Heart left ventricle (tissue), 16 donors: ENCODE results near the gene TMEM234. TPM values are rescaled to one million over a fixed set of nuclear protein-coding genes. Genes with fewer than 3 reads are reported as not detected.
A peak's percentile ranks its signal among the peaks of the same experiment; 100 is the strongest.

Source experiments
- ATAC-seq, 4 donors: fragments of 200-7000 bp; cut with Tn5 transposase; one replicate each; pipeline ENCODE4 v1.9.1; 2020 to 2022; ENCODE audit warnings: moderate library complexity in 4 of 4, mild to moderate bottlenecking in 3 of 4, moderate number of reproducible peaks in 1 of 4
- DNase-seq, 5 donors: peaks; one replicate each; pipeline ENCODE4 v3.0.0-alpha.2; 2020
- H3K27ac ChIP-seq, 12 donors: fragments of 200-600 bp; sonication (generic) in 4 of 12; one replicate each; pipeline versions ENCODE4 v1.5.0 to v1.8.0; 2016 to 2022; ENCODE audit warnings: mild to moderate bottlenecking in 2 of 12
- H3K27me3 ChIP-seq, 9 donors: fragments of 200-600 bp; sonication (generic) in 2 of 9; one replicate each; pipeline versions ENCODE4 v1.5.1 to v1.8.0; 2016 to 2022; ENCODE audit warnings: mild to moderate bottlenecking in 3 of 9
- H3K36me3 ChIP-seq, 9 donors: fragments of 200-600 bp; sonication (generic) in 2 of 9; one replicate each; pipeline versions ENCODE4 v1.5.0 to v1.8.0; 2018 to 2022; ENCODE audit warnings: mild to moderate bottlenecking in 2 of 9
- H3K4me1 ChIP-seq, 12 donors: fragments of 200-600 bp; sonication (generic) in 4 of 12; one replicate each; pipeline versions ENCODE4 v1.5.0 to v1.8.0; 2016 to 2022; ENCODE audit warnings: mild to moderate bottlenecking in 3 of 12
- H3K4me3 ChIP-seq, 12 donors: fragments of 200-600 bp; sonication (generic) in 4 of 12; one replicate each; pipeline versions ENCODE4 v1.5.0 to v1.8.0; 2017 to 2022; ENCODE audit warnings: mild to moderate bottlenecking in 9 of 12, moderate library complexity in 4 of 12
- H3K9me3 ChIP-seq, 12 donors: fragments of 200-600 bp; sonication (generic) in 4 of 12; one replicate each; pipeline versions ENCODE4 v1.5.0 to v1.8.0; 2016 to 2022; ENCODE audit warnings: mild to moderate bottlenecking in 1 of 12
- POLR2A ChIP-seq, 2 donors: fragments of 450-650 bp; IDR thresholded peaks; one replicate each; pipeline ENCODE4 v1.6.1; 2017; ENCODE audit warnings: antibody characterized with exemption in 2 of 2, mild to moderate bottlenecking in 2 of 2, moderate library complexity in 2 of 2
- WGBS, 4 donors: extraction: QIAGEN DNeasy Blood & Tissue Kit in 2 of 4; methylation state at CpG; one replicate each; pipeline versions ENCODE4 v1.1.5 to v1.1.7; 2013 to 2018; 5-methylcytosine and 5-hydroxymethylcytosine counted together
- intact Hi-C, 10 donors: fragments of 100-400 bp; cut with DNase I; formaldehyde crosslinking; loops; one replicate each; pipeline versions ENCODE4 v1.11.1 to v1.14.2; 2022
- polyA plus RNA-seq, 2 donors: library from polyadenylated mRNA; stranded (reverse); fragments of 200-250 nt; gene quantifications; one replicate each; pipeline ENCODE4 v1.2.3, GENCODE V29; 2013
- total RNA-seq, 9 donors: library from RNA; depleted of rRNA in 2 of 9; stranded (reverse); fragments of >200 nt in 2 of 9; fragmentation: NEBNext Ultra II Directional in 3 of 9; extraction: Animal tissue kit (Norgen Biotek cat#: 25700) in 3 of 9; gene quantifications; one replicate each; pipeline versions ENCODE4 v1.1.0 to v1.2.4, GENCODE V29; 2016 to 2023
- TF ChIP-seq, protein P1 (sequence below), 12 donors: fragments of 200-600 bp; sonication (generic) in 4 of 12; IDR thresholded peaks; one replicate each; pipeline versions ENCODE4 v1.5.0 to v1.8.0; 2018 to 2022; ENCODE audit warnings: antibody characterized with exemption in 12 of 12, mild to moderate bottlenecking in 5 of 12
- donor health status: ischemic (EF 13 %, LVEDD 7.1; RV severe dilation, severe dysfunction).
- donor health status: healthy with polysubstance abuse.
- donor health status: DM: no; HTN: yes; CAD: no.
- donor health status: DM: no; HTN: no; CAD: no.
- donor health status: ischemic (EF 25% LVEDD 6.9; RV normal size, moderate dysfunction).
- donor health status: ischemic (EF 25% LVEDD 5.7; RV mildly dilated, moderate dysfunction).
- donor health status: healthy.
- donor health status: DM: yes; HTN: yes; CAD: no.
- donor health status: ischemic (EF 35%, LVEDD 5.7; RV mildly dilated, moderate dysfunction).
- donor health status: nonischemic (EF 11% LVEDD 7.7; RV severe dilation, severe dysfunction).
- donor health status: DM: yes; HTN: yes; CAD: no.
- donor health status: PGD.
- donor health status: ischemic (EF 29% LVEDD 5.4; RV normal size, mild dysfunction).
- donor health status: nonischemic (EF 23%, LVEDD 6.1; RV moderate dilation, normal function).

TMEM234 gene
- total and polyA plus RNA-seq, 11 donors = 7.7 to 19.8 (median 10.8) TPM

DNA sequence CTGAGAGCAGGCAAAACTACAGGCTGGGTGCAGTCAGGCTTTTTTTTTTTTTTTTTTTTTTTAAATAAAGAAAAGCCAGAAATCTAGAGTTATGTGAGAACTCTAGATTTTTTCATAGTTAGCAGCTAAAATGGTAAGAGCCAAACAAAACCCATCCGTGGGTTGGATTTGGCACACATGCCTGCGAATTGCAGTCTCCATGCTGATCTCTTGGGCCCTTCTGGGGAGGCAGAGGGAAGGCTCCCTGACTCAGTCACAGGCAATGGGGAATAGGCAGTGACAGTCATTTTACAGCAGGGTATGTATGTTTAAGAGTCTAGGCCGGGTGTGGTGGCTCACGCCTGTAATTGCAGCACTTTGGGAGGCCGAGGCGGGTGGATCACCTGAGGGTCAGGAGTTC lies 40.1 kb downstream of the TMEM234 start:
- no peaks in the 10 kb centered on the region for H3K27me3 ChIP-seq
- H3K9me3 ChIP-seq = no peaks in the 10 kb centered on the region
- WGBS, 4 donors = 88 to 95% (median 90%) methylated on average over 6 of the region's 6 CpGs
- intact Hi-C loops = no loop called here
- H3K27ac ChIP-seq = peak overlapping the region in 1 of 12 donors; percentile 99
- H3K36me3 ChIP-seq = peaks cover 0 to 61% (median 59%) of the 10 kb centered on the region in 9 donors
- DNase-seq (no peak), ATAC-seq (no peak)
- peak overlapping the region in 3 of 12 donors; percentile 66 to 75 (median 66) for H3K4me3 ChIP-seq
- peaks cover 4 to 69% (median 46%) of the 10 kb centered on the region in 12 donors for H3K4me1 ChIP-seq
- no peak for TF ChIP-seq POLR2A (IDR thresholded peaks at IDR 0.05)
- TF ChIP-seq, protein P1, sequence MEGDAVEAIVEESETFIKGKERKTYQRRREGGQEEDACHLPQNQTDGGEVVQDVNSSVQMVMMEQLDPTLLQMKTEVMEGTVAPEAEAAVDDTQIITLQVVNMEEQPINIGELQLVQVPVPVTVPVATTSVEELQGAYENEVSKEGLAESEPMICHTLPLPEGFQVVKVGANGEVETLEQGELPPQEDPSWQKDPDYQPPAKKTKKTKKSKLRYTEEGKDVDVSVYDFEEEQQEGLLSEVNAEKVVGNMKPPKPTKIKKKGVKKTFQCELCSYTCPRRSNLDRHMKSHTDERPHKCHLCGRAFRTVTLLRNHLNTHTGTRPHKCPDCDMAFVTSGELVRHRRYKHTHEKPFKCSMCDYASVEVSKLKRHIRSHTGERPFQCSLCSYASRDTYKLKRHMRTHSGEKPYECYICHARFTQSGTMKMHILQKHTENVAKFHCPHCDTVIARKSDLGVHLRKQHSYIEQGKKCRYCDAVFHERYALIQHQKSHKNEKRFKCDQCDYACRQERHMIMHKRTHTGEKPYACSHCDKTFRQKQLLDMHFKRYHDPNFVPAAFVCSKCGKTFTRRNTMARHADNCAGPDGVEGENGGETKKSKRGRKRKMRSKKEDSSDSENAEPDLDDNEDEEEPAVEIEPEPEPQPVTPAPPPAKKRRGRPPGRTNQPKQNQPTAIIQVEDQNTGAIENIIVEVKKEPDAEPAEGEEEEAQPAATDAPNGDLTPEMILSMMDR (IDR thresholded peaks at IDR 0.05) = no peak

DNA sequence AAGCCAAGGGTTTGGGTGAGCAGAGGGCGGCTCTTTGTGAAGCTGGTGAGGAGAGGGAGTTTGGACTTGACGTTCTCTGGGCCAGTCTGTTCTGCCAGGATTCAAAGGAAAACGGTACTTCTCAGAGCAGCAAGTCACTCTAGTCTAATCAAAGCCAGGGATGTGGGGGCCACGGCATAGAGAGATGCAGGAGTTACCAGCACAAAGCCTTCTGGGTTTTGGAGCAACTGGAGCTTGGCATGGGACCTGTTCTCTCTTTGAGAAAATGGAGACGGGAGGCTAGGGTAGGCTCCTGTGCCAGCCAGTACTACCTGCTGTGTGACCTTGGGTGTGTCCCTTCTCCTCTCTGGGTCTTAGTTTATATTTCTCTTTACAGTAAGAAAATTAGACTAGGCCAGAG lies 40.6 kb downstream of the TMEM234 start:
- H3K4me1 ChIP-seq = peaks cover 4 to 65% (median 44%) of the 10 kb centered on the region in 12 donors
- peaks cover 0 to 56% (median 54%) of the 10 kb centered on the region in 9 donors for H3K36me3 ChIP-seq
- intact Hi-C loops = loop anchor here in 1 of 10 donors (2.0 kb wide), 1 partner anchor 19 kb away; the partner anchor contains the start of gene CCDC28B
- TF ChIP-seq, protein P1 (IDR thresholded peaks at IDR 0.05) = no peak
- no peak for TF ChIP-seq POLR2A (IDR thresholded peaks at IDR 0.05)
- H3K27ac ChIP-seq = peak overlapping the region in 3 of 12 donors; percentile 94 to 99 (median 96)
- no peaks in the 10 kb centered on the region for H3K9me3 ChIP-seq
- no peak for ATAC-seq
- no peaks in the 10 kb centered on the region for H3K27me3 ChIP-seq
- DNase-seq = no peak
- peak overlapping the region in 6 of 12 donors; percentile 66 to 81 (median 72) for H3K4me3 ChIP-seq
- WGBS, 4 donors = 79 to 84% (median 80%) methylated on average over 5 of the region's 5 CpGs

DNA sequence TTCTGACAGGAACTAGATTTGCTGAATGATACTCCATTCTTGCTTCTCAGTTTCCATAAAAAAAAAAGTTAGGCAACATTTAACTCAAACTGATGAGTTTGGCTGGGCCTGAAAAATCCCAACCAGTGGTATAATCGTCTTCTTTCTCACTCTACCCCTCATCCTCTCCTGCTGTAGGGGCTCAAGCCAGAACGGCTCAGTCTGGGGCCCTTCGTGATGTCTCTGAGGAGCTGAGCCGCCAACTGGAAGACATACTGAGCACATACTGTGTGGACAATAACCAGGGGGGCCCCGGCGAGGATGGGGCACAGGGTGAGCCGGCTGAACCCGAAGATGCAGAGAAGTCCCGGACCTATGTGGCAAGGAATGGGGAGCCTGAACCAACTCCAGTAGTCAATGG lies 41.1 kb downstream of the TMEM234 start:
- ATAC-seq = no peak
- 73 to 82% (median 77%) methylated on average over 9 of the region's 9 CpGs for WGBS, 4 donors
- H3K27me3 ChIP-seq = no peaks in the 10 kb centered on the region
- peaks cover 0 to 51% (median 49%) of the 10 kb centered on the region in 9 donors for H3K36me3 ChIP-seq
- peaks cover 4 to 64% (median 44%) of the 10 kb centered on the region in 12 donors for H3K4me1 ChIP-seq
- H3K4me3 ChIP-seq = peak overlapping the region in 11 of 12 donors; percentile 30 to 81 (median 71)
- peak overlapping the region in 8 of 12 donors; percentile 90 to 99 (median 94) for H3K27ac ChIP-seq
- TF ChIP-seq, protein P1 (IDR thresholded peaks at IDR 0.05) = no peak
- TF ChIP-seq POLR2A (IDR thresholded peaks at IDR 0.05) = no peak
- no peaks in the 10 kb centered on the region for H3K9me3 ChIP-seq
- intact Hi-C loops = loop anchor here in 1 of 10 donors (2.0 kb wide), 1 partner anchor 20 kb away; the partner anchor contains the start of gene CCDC28B
- DNase-seq = no peak

DNA sequence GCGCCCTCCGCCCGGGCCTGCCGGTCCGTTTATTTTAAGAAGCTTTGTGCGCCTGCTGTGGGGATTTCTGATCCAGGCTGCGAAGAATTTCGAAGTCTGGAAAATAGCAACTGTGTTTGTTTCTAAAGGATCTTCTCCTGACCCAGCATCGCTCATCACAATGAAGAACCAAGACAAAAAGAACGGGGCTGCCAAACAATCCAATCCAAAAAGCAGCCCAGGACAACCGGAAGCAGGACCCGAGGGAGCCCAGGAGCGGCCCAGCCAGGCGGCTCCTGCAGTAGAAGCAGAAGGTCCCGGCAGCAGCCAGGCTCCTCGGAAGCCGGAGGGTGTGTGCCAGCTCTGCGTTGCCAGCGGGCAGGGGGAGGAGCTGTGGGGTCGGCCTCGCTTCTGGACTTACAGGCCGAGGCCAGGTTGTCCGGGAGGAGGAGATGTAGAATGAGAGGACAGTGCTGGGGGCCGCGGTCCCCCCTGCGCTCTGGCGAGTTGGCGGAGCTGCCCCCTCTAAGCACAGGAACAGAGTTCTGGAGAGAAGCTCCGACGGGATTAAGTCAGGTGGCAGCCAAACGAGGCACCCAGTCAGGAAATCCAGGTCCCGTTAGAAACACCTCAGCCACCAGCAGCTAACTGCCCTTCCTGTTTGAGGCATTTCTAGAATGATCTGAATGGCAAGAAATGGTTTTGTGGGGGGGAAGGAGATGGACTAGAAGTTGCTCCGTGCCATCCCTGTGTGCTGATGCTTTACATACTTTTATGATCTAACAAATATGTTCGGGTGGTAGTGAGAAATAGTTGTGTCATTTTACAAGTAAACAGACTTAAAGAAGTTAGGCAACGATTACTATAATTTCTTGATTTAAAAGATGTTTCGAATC lies 41.7 kb downstream of the TMEM234 start:
- WGBS, 4 donors = 6 to 10% (median 7%) methylated on average over 24 to 36 of the region's 36 CpGs
- peaks cover 0 to 45% (median 43%) of the 10 kb centered on the region in 9 donors for H3K36me3 ChIP-seq
- TF ChIP-seq, protein P1 (IDR thresholded peaks at IDR 0.05) = no peak
- TF ChIP-seq POLR2A (IDR thresholded peaks at IDR 0.05) = no peak
- intact Hi-C loops = loop anchor here in 1 of 10 donors (2.0 kb wide), 1 partner anchor 20 kb away; the partner anchor contains the start of gene CCDC28B
- H3K4me1 ChIP-seq = peaks cover 4 to 59% (median 44%) of the 10 kb centered on the region in 12 donors
- peak overlapping the region; percentile 30 to 81 (median 69) for H3K4me3 ChIP-seq
- H3K27me3 ChIP-seq = no peaks in the 10 kb centered on the region
- ATAC-seq (peak in 3 of 4 donors; percentile 31 to 53 (median 42)), DNase-seq (peak; percentile 54 to 80 (median 67))
- no peaks in the 10 kb centered on the region for H3K9me3 ChIP-seq
- H3K27ac ChIP-seq = peak overlapping the region; percentile 80 to 99 (median 94)
